Activated CD8-positive, alpha-beta T cell treated with anti-CD3 and anti-CD28 coated beads for 36 hours (primary cell): ENCODE results near the gene BAZ2B. TPM values are rescaled to one million over a fixed set of nuclear protein-coding genes. Genes with fewer than 3 reads are reported as not detected.
"Not testable (repeated sequence)": the region's sequence is repeated elsewhere in the genome, so short reads cannot be mapped to it uniquely, and the experiment has no call there.

Experiments used
- ATAC-seq: fragments of 200-7000 bp; cut with Tn5 transposase; one replicate; pipeline ENCODE4 v1.10.0; 2021; ENCODE audit warnings: mild to moderate bottlenecking, moderate library complexity
- CTCF ChIA-PET: fragments of 350-600 bp; sonication (Branson Sonifier 250); formaldehyde crosslinking; loops from one replicate; lab custom pipeline; 2021; ENCODE audit warnings: antibody characterized with exemption; lab: Charles Lee
- POLR2A ChIA-PET: fragments of 350-600 bp; sonication (Branson Sonifier 250); formaldehyde crosslinking; loops from one replicate; lab custom pipeline; 2021; ENCODE audit warnings: antibody characterized with exemption; lab: Charles Lee
- DNase-seq: peaks from one replicate; pipeline ENCODE4 v3.0.0-alpha.2; 2020
- H3K27ac Mint-ChIP-seq: one replicate; pipeline ENCODE4 v1.8.0; 2021; ENCODE audit warnings: mild to moderate bottlenecking, mixed read lengths
- H3K27me3 Mint-ChIP-seq: one replicate; pipeline ENCODE4 v1.8.0; 2021; ENCODE audit warnings: mixed read lengths
- H3K36me3 Mint-ChIP-seq: one replicate; pipeline ENCODE4 v1.8.0; 2021; ENCODE audit warnings: low read depth, mixed read lengths
- H3K4me1 Mint-ChIP-seq: one replicate; pipeline ENCODE4 v1.8.0; 2021; ENCODE audit warnings: low read depth, mixed read lengths
- H3K4me3 Mint-ChIP-seq: one replicate; pipeline ENCODE4 v1.8.0; 2021; ENCODE audit warnings: mild to moderate bottlenecking, moderate library complexity, mixed read lengths
- H3K9me3 Mint-ChIP-seq: one replicate; pipeline ENCODE4 v1.8.0; 2021; ENCODE audit warnings: mixed read lengths
- CTCF ChIP-seq: fragments of 200-600 bp; IDR thresholded peaks from one replicate; pipeline ENCODE4 v1.8.0; 2022; ENCODE audit warnings: antibody characterized with exemption, mild to moderate bottlenecking
- intact Hi-C: fragments of 100-400 bp; cut with micrococcal nuclease; formaldehyde crosslinking; loops from one replicate; pipeline ENCODE4 v1.10.0; 2022
- total RNA-seq, 2 experiments: library from RNA; stranded (reverse); gene quantifications; one replicate each; pipeline ENCODE4 v1.2.3, GENCODE V29; 2021

Gene BAZ2B
- total RNA-seq, 2 experiments from 2014 or later: 7.7 to 8.2 TPM

GRCh38 chr2:159542101-159542500 lies 74.2 kb downstream of the BAZ2B start:
- ATAC-seq: no peak
- intact Hi-C loops: no loop called here
- H3K4me3 Mint-ChIP-seq: no peak overlapping the region
- no peak overlapping the region for H3K27ac Mint-ChIP-seq
- CTCF ChIA-PET: interaction anchor here (1.0 kb wide), 1 partner anchor 423 kb away, joined by 3 read pairs; no protein-coding TSS in a partner anchor
- peaks cover 8% of the 10 kb centered on the region for H3K36me3 Mint-ChIP-seq
- H3K27me3 Mint-ChIP-seq: no peaks in the 10 kb centered on the region
- peaks cover 8% of the 10 kb centered on the region for H3K9me3 Mint-ChIP-seq
- TF ChIP-seq CTCF: no peak
- H3K4me1 Mint-ChIP-seq: no peaks in the 10 kb centered on the region
- POLR2A ChIA-PET: interaction anchor here (0.8 kb wide), 1 partner anchor 136 kb away, joined by 3 read pairs; no protein-coding TSS in a partner anchor
- DNase-seq: no peak

GRCh38 chr2:159539701-159540100 lies 76.6 kb downstream of the BAZ2B start:
- no peak for TF ChIP-seq CTCF
- H3K4me1 Mint-ChIP-seq: no peaks in the 10 kb centered on the region
- CTCF ChIA-PET: interaction anchor here (0.6 kb wide), 1 partner anchor 598 kb away, joined by 3 read pairs; no protein-coding TSS in a partner anchor
- POLR2A ChIA-PET: interaction anchor here (0.6 kb wide), 1 partner anchor 631 kb away, joined by 3 read pairs; no protein-coding TSS in a partner anchor
- no peak for ATAC-seq
- H3K27ac Mint-ChIP-seq: no peak overlapping the region
- H3K4me3 Mint-ChIP-seq: no peak overlapping the region
- DNase-seq: no peak
- peaks cover 8% of the 10 kb centered on the region for H3K9me3 Mint-ChIP-seq
- H3K27me3 Mint-ChIP-seq: no peaks in the 10 kb centered on the region
- intact Hi-C loops: no loop called here
- peaks cover 8% of the 10 kb centered on the region for H3K36me3 Mint-ChIP-seq

DNA sequence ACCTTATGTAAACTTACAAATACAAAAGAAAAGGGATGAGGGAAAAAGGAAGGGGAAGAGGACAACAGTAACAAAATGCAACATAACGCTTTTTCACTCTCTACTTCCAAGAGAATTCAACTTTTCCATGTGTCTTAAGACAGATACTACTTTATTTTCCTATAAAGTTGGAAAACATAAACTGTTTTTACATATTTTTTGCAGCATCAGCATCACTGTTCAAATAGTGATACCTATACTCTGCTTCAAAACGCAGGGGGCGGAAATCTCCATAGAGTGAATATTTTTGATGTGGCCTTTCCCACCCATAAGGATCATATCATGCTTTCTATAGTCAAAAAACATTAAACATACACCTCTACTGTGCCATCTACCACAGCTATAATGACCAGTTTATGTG lies 77.5 kb downstream of the BAZ2B start:
- no peak for ATAC-seq
- ChIA-PET POLR2A (no interaction called here), CTCF (no interaction called here)
- TF ChIP-seq CTCF: no peak
- no peak for DNase-seq
- no peaks in the 10 kb centered on the region for H3K4me1 Mint-ChIP-seq
- H3K36me3 Mint-ChIP-seq: peaks cover 8% of the 10 kb centered on the region
- peaks cover 8% of the 10 kb centered on the region for H3K9me3 Mint-ChIP-seq
- no peak overlapping the region for H3K4me3 Mint-ChIP-seq
- intact Hi-C loops: no loop called here
- no peaks in the 10 kb centered on the region for H3K27me3 Mint-ChIP-seq
- no peak overlapping the region for H3K27ac Mint-ChIP-seq

GRCh38 chr2:159535261-159535660 lies 81.1 kb downstream of the BAZ2B start:
- H3K27me3 Mint-ChIP-seq, DNase-seq, H3K4me3 Mint-ChIP-seq, H3K36me3 Mint-ChIP-seq, H3K4me1 Mint-ChIP-seq, POLR2A ChIA-PET, intact Hi-C loops, H3K9me3 Mint-ChIP-seq, CTCF ChIA-PET, ATAC-seq, H3K27ac Mint-ChIP-seq: not testable (repeated sequence)

- Mint-ChIP-seq H3K9me3 (no peaks in the 10 kb centered on the region), H3K4me3 (no peak overlapping the region), H3K4me1 (no peaks in the 10 kb centered on the region), H3K27me3 (no peaks in the 10 kb centered on the region), H3K36me3 (no peaks in the 10 kb centered on the region), H3K27ac (no peak overlapping the region)
- DNase-seq (no peak), ATAC-seq (no peak)
- CTCF ChIA-PET: no interaction called here
- POLR2A ChIA-PET: no interaction called here
- intact Hi-C loops: no loop called here
- TF ChIP-seq CTCF: no peak
These were observed 84.9 kb downstream of the BAZ2B start for GRCh38 chr2:159531475-159531874.
